H9 (cell line): Measurements from ENCODE around the gene TOR4A. TPM values are rescaled to one million over a fixed set of nuclear protein-coding genes. Genes with fewer than 3 reads are reported as not detected.

ENCODE experiments used
- DNase-seq: peaks from one replicate; pipeline ENCODE4 v3.0.0-alpha.2; 2017
- H2AFZ ChIP-seq: one replicate; pipeline ENCODE4 v1.6.1; 2013; ENCODE audit warnings: mild to moderate bottlenecking, low read length, control low read depth, moderate library complexity
- H2AK5ac ChIP-seq: 2 replicates; pipeline ENCODE4 v1.6.1; 2013; ENCODE audit warnings: low read length, control low read depth, mixed read lengths; ENCODE audit not compliant: insufficient read length
- H2BK120ac ChIP-seq: one replicate; pipeline ENCODE4 v1.6.1; 2013; ENCODE audit warnings: low read depth, mild to moderate bottlenecking, low read length, control low read depth, inconsistent platforms; ENCODE audit not compliant: poor library complexity, severe bottlenecking
- H2BK12ac ChIP-seq: 2 replicates; pipeline ENCODE4 v1.6.1; 2013; ENCODE audit warnings: low read length, control low read depth, mixed read lengths, low read depth; ENCODE audit not compliant: insufficient read length
- H2BK15ac ChIP-seq: 2 replicates; pipeline ENCODE4 v1.6.1; 2013; ENCODE audit warnings: low read depth, low read length, control low read depth
- H2BK20ac ChIP-seq: one replicate; pipeline ENCODE4 v1.6.1; 2013; ENCODE audit warnings: low read depth, mild to moderate bottlenecking, low read length, control low read depth, inconsistent platforms; ENCODE audit not compliant: poor library complexity, severe bottlenecking
- H2BK5ac ChIP-seq: 2 replicates; pipeline ENCODE4 v1.6.1; 2013; ENCODE audit warnings: low read length, control low read depth, mixed read lengths; ENCODE audit not compliant: insufficient read length
- H3K14ac ChIP-seq: 2 replicates; pipeline ENCODE4 v1.6.1; 2013; ENCODE audit warnings: low read length, control low read depth; ENCODE audit not compliant: insufficient read depth
- H3K18ac ChIP-seq: 2 replicates; pipeline ENCODE4 v1.6.1; 2013; ENCODE audit warnings: low read depth, mild to moderate bottlenecking, mixed read lengths, low read length, control low read depth; ENCODE audit not compliant: insufficient read length
- H3K23ac ChIP-seq: 2 replicates; pipeline ENCODE4 v1.6.1; 2013; ENCODE audit warnings: low read length, control low read depth, mixed read lengths, low read depth; ENCODE audit not compliant: insufficient read length
- H3K23me2 ChIP-seq: 2 replicates; pipeline ENCODE4 v1.6.1; 2013; ENCODE audit warnings: low read depth, mild to moderate bottlenecking, mixed read lengths, low read length, control low read depth; ENCODE audit not compliant: insufficient read length, poor library complexity, severe bottlenecking
- H3K27ac ChIP-seq: 2 replicates; pipeline ENCODE4 v1.5.1; 2013; ENCODE audit warnings: low read length, control low read depth, mixed read lengths, low read depth; ENCODE audit not compliant: insufficient read length
- H3K27me3 ChIP-seq: 2 replicates; pipeline ENCODE4 v1.6.1; 2013; ENCODE audit warnings: low read length, control low read depth, inconsistent platforms; ENCODE audit not compliant: insufficient read depth
- H3K4ac ChIP-seq: 2 replicates; pipeline ENCODE4 v1.6.1; 2013; ENCODE audit warnings: low read depth, mild to moderate bottlenecking, control low read depth, inconsistent platforms, low read length, moderate library complexity
- H3K4me1 ChIP-seq: 2 replicates; pipeline ENCODE4 v1.6.1; 2013; ENCODE audit warnings: low read length, control low read depth, inconsistent platforms; ENCODE audit not compliant: insufficient read depth
- H3K4me2 ChIP-seq: 2 replicates; pipeline ENCODE4 v1.6.1; 2013; ENCODE audit warnings: low read length, control low read depth, mixed read lengths; ENCODE audit not compliant: insufficient read length, insufficient read depth
- H3K56ac ChIP-seq: 2 replicates; pipeline ENCODE4 v1.6.1; 2013; ENCODE audit warnings: low read depth, mild to moderate bottlenecking, mixed read lengths, low read length, control low read depth; ENCODE audit not compliant: insufficient read length
- H3K79me1 ChIP-seq: 2 replicates; pipeline ENCODE4 v1.6.1; 2013; ENCODE audit warnings: low read depth, mild to moderate bottlenecking, moderate library complexity, low read length, control low read depth, inconsistent platforms; ENCODE audit not compliant: insufficient read depth, poor library complexity, severe bottlenecking
- H3K79me2 ChIP-seq: 2 replicates; pipeline ENCODE4 v1.6.1; 2013; ENCODE audit warnings: low read length, control low read depth, inconsistent platforms; ENCODE audit not compliant: insufficient read depth
- H3K9ac ChIP-seq: 2 replicates; pipeline ENCODE4 v1.6.1; 2013; ENCODE audit warnings: low read length, control low read depth, mixed read lengths; ENCODE audit not compliant: insufficient read length; ENCODE audit errors: extremely low read depth
- H3K9me3 ChIP-seq: one replicate; pipeline ENCODE4 v1.6.1; 2013; ENCODE audit warnings: low read depth, low read length, inconsistent platforms; ENCODE audit not compliant: control insufficient read depth
- H3T11ph ChIP-seq: one replicate; pipeline ENCODE4 v1.6.1; 2013; ENCODE audit warnings: mild to moderate bottlenecking, low read length, control low read depth, inconsistent platforms
- H4K20me1 ChIP-seq: one replicate; pipeline ENCODE4 v1.6.1; 2013; ENCODE audit not compliant: control insufficient read depth, insufficient read length, insufficient read depth
- H4K5ac ChIP-seq: 2 replicates; pipeline ENCODE4 v1.6.1; 2013; ENCODE audit warnings: low read depth, mild to moderate bottlenecking, mixed read lengths, low read length, control low read depth; ENCODE audit not compliant: insufficient read length
- H4K8ac ChIP-seq: replicated peaks from 2 replicates; pipeline ENCODE4 v1.6.1; 2013; ENCODE audit warnings: low read length, control low read depth, mixed read lengths, low read depth; ENCODE audit not compliant: insufficient read length
- H4K91ac ChIP-seq: 2 replicates; pipeline ENCODE4 v1.6.1; 2013; ENCODE audit warnings: low read depth, mild to moderate bottlenecking, moderate library complexity, mixed read lengths, low read length, control low read depth; ENCODE audit not compliant: insufficient read length
- H3K27ac Mint-ChIP-seq, 3 experiments: 2 replicates in 2 of 3; 3 replicates in 1 of 3; pipeline ENCODE4 v1.8.0; 2020 to 2021; ENCODE audit warnings: mixed read lengths in 3 of 3, mild to moderate bottlenecking in 1 of 3, moderate library complexity in 1 of 3
- H3K27me3 Mint-ChIP-seq: 2 replicates; pipeline ENCODE4 v1.8.0; 2021; ENCODE audit warnings: low read depth, mild to moderate bottlenecking, moderate library complexity, mixed read lengths
- H3K36me3 Mint-ChIP-seq, 3 experiments: 2 replicates in 2 of 3; 3 replicates in 1 of 3; pipeline ENCODE4 v1.8.0; 2020 to 2021; ENCODE audit warnings: low read depth in 3 of 3, mixed read lengths in 3 of 3; ENCODE audit not compliant: insufficient read depth in 1 of 3
- H3K4me1 Mint-ChIP-seq, 2 experiments: 2 replicates each; pipeline ENCODE4 v1.8.0; 2020; ENCODE audit warnings: mixed read lengths in 2 of 2
- H3K4me3 Mint-ChIP-seq, 2 experiments: 2 replicates in 1 of 2; 3 replicates in 1 of 2; pipeline ENCODE4 v1.8.0; 2020 to 2021; ENCODE audit warnings: mild to moderate bottlenecking in 2 of 2, mixed read lengths in 2 of 2, moderate library complexity in 1 of 2
- H3K9me3 Mint-ChIP-seq, 2 experiments: 2 replicates in 1 of 2; 3 replicates in 1 of 2; pipeline ENCODE4 v1.8.0; 2020; ENCODE audit warnings: mild to moderate bottlenecking in 2 of 2, mixed read lengths in 2 of 2, moderate library complexity in 1 of 2
- WGBS: extraction: QIAGEN DNeasy Blood & Tissue Kit; methylation state at CpG from one replicate; pipeline ENCODE4 v1.1.7; 2013; ENCODE audit warnings: missing lambda C conversion rate, low lambda C conversion rate, mixed read lengths; ENCODE audit not compliant: insufficient read length; ENCODE audit errors: extremely low coverage; 5-methylcytosine and 5-hydroxymethylcytosine counted together
- total RNA-seq: library from RNA; stranded (reverse); gene quantifications from 2 replicates; pipeline ENCODE4 v1.2.1, GENCODE V29; 2021
- TF ChIP-seq, protein P1 (sequence below): fragments of 200-600 bp; sonication (generic); conservative IDR thresholded peaks from 3 replicates; pipeline ENCODE4 v1.8.0; 2021; ENCODE audit warnings: antibody characterized with exemption, mild to moderate bottlenecking

TOR4A gene
- total RNA-seq, 1 experiment from 2014 or later, result 6.2 TPM

DNA sequence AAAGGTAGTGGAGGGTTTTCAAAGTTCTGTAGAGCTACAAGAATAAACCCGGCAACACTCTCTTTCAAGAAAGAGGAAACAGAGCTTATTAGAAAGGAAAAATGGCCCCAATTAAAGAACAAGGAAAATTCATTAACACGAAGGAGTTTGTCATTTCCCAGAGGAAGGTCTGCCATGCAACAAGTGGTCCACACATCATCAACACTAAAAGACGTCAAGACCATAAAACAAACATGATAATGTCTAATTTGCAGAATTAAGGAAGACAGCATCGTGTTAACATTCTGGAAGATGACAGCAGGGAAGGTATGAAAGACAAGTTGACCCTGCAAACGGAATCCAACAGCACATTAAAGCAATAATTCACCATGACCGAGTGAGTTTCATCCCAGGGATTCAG lies 53.2 kb downstream of the TOR4A start:
- Histone ChIP-seq H3K4me2 (no peak overlapping the region), H2BK12ac (no peak overlapping the region), H2AK5ac (no peak overlapping the region), H4K8ac (no peak overlapping the region), H3K9ac (no peak overlapping the region), H3K56ac (no peak overlapping the region), H4K91ac (no peak overlapping the region), H3K79me2 (no peaks in the 10 kb centered on the region), H4K5ac (no peak overlapping the region), H3T11ph (no peak overlapping the region), H2BK15ac (no peak overlapping the region), H3K27me3 (no peaks in the 10 kb centered on the region), H3K14ac (no peak overlapping the region), H2AFZ (no peak overlapping the region), H3K27ac (no peak overlapping the region), H3K9me3 (no peaks in the 10 kb centered on the region), H4K20me1 (no peaks in the 10 kb centered on the region), H2BK20ac (no peak overlapping the region), H2BK120ac (no peak overlapping the region), H3K4ac (no peak overlapping the region), H2BK5ac (no peak overlapping the region), H3K23ac (no peak overlapping the region), H3K18ac (no peak overlapping the region), H3K79me1 (no peaks in the 10 kb centered on the region), H3K4me1 (no peaks in the 10 kb centered on the region), H3K23me2 (no peaks in the 10 kb centered on the region)
- peaks cover 1 to 4% (median 2%) of the 10 kb centered on the region in 3 experiments; a peak in 4 of 7 replicates for H3K36me3 Mint-ChIP-seq
- DNase-seq, result no peak
- H3K27me3 Mint-ChIP-seq, result peaks cover 15% of the 10 kb centered on the region
- no peak overlapping the region for H3K4me3 Mint-ChIP-seq
- no peak overlapping the region for H3K27ac Mint-ChIP-seq
- H3K4me1 Mint-ChIP-seq, result peaks cover 0 to 5% of the 10 kb centered on the region in 2 experiments; a peak in 2 of 4 replicates
- TF ChIP-seq, protein P1, sequence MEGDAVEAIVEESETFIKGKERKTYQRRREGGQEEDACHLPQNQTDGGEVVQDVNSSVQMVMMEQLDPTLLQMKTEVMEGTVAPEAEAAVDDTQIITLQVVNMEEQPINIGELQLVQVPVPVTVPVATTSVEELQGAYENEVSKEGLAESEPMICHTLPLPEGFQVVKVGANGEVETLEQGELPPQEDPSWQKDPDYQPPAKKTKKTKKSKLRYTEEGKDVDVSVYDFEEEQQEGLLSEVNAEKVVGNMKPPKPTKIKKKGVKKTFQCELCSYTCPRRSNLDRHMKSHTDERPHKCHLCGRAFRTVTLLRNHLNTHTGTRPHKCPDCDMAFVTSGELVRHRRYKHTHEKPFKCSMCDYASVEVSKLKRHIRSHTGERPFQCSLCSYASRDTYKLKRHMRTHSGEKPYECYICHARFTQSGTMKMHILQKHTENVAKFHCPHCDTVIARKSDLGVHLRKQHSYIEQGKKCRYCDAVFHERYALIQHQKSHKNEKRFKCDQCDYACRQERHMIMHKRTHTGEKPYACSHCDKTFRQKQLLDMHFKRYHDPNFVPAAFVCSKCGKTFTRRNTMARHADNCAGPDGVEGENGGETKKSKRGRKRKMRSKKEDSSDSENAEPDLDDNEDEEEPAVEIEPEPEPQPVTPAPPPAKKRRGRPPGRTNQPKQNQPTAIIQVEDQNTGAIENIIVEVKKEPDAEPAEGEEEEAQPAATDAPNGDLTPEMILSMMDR, result no peak
- WGBS, result no CpG with 5 or more reads among the region's 6 CpGs
- peaks cover 6 to 55% of the 10 kb centered on the region in 2 experiments for H3K9me3 Mint-ChIP-seq
